HepG2 (cell line): ENCODE data around the gene PCBP1. TPM values are rescaled to one million over a fixed set of nuclear protein-coding genes. Genes with fewer than 3 reads are reported as not detected.
A peak's percentile ranks its signal among the peaks of the same experiment; 100 is the strongest.

Source experiments
- CBX2 ChIP-seq, 2 experiments: fragments of 200-600 bp in 1 of 2; sonication (generic); formaldehyde crosslinking in 1 of 2; IDR thresholded peaks; 2 replicates each; pipeline versions ENCODE4 v1.7.0 to v1.8.1; 2018 to 2022; ENCODE audit warnings: low read depth in 2 of 2, low read length in 1 of 2, mild to moderate bottlenecking in 1 of 2, missing genetic modification reagents in 1 of 2
- HNRNPH1 ChIP-seq: fragments of 200-400 bp; formaldehyde crosslinking; optimal IDR thresholded peaks from 2 replicates; pipeline ENCODE3; 2017; ENCODE audit warnings: mild to moderate bottlenecking, low read depth, low read length
- ISL2 ChIP-seq: sonication (generic); formaldehyde crosslinking; IDR thresholded peaks from 2 replicates; pipeline ENCODE4 v1.5.0; 2020; ENCODE audit warnings: missing genetic modification reagents
- NBN ChIP-seq: fragments of 450-650 bp; conservative IDR thresholded peaks from 2 replicates; pipeline ENCODE4 v1.6.1; 2017
- NFKBIZ ChIP-seq: IDR thresholded peaks from 2 replicates; pipeline ENCODE4 v1.6.1; 2018; ENCODE audit warnings: missing genetic modification reagents, missing compliant biosample characterization
- THAP11 ChIP-seq: IDR thresholded peaks from 2 replicates; pipeline ENCODE4 v1.6.1; 2016; ENCODE audit warnings: missing biosample characterization, missing genetic modification reagents
- ZNF33A ChIP-seq: sonication (generic); formaldehyde crosslinking; IDR thresholded peaks from 2 replicates; pipeline ENCODE4 v1.5.1; 2020; ENCODE audit warnings: missing genetic modification reagents, mild to moderate bottlenecking, moderate library complexity, borderline replicate concordance
- ZNF451 ChIP-seq: sonication (generic); formaldehyde crosslinking; IDR thresholded peaks from 2 replicates; pipeline ENCODE4 v1.5.0; 2020; ENCODE audit warnings: mild to moderate bottlenecking, missing genetic modification reagents
- ZNF468 ChIP-seq: sonication (generic); formaldehyde crosslinking; IDR thresholded peaks from 2 replicates; pipeline ENCODE4 v1.8.0; 2022; ENCODE audit warnings: mild to moderate bottlenecking, moderate library complexity, missing genetic modification reagents
- ZNF773 ChIP-seq: sonication (generic); formaldehyde crosslinking; IDR thresholded peaks from 2 replicates; pipeline ENCODE4 v1.4.0; 2020; ENCODE audit warnings: missing genetic modification reagents, borderline replicate concordance
- ZSCAN25 ChIP-seq: sonication (generic); formaldehyde crosslinking; IDR thresholded peaks from 2 replicates; pipeline ENCODE4 v1.8.0; 2022; ENCODE audit warnings: mild to moderate bottlenecking, missing genetic modification reagents
- polyA plus RNA-seq, 8 experiments: library from polyadenylated mRNA; depleted of rRNA in 3 of 8; stranded (reverse) in 7 of 8; unstranded in 1 of 8; fragments of >200 nt; fragmentation: Illumina TruSeq in 4 of 8; extraction: Trizol in 4 of 8; gene quantifications; 2 replicates each; pipeline versions ENCODE4 v1.2.1 to v1.2.3, GENCODE V29; 2011 to 2016; ENCODE audit warnings: low read depth in 4 of 8, missing spikeins in 1 of 8, mixed read lengths in 1 of 8; ENCODE audit not compliant: insufficient read depth in 1 of 8
- total RNA-seq, 5 experiments: library from RNA; depleted of rRNA; stranded (reverse); fragments of >200 nt; fragmentation: Illumina TruSeq; extraction: Trizol; gene quantifications; 2 replicates each; pipeline ENCODE4 v1.2.3, GENCODE V29; 2016; ENCODE audit warnings: low read depth in 1 of 5
- TF ChIP-seq, protein P1 (sequence below), 2 experiments: sonication (generic) in 1 of 2; formaldehyde crosslinking in 1 of 2; IDR thresholded peaks; 2 replicates each; pipeline versions ENCODE4 v1.4.0 to v1.6.1; 2016 to 2020; ENCODE audit warnings: borderline replicate concordance in 1 of 2, low read depth in 1 of 2, mild to moderate bottlenecking in 1 of 2, missing genetic modification reagents in 1 of 2
- TF ChIP-seq, protein P2 (sequence below): sonication (generic); formaldehyde crosslinking; IDR thresholded peaks from 2 replicates; pipeline ENCODE4 v1.9.0; 2021; ENCODE audit warnings: mild to moderate bottlenecking, missing genetic modification reagents
- TF ChIP-seq, protein P3 (sequence below): sonication (generic); formaldehyde crosslinking; IDR thresholded peaks from 2 replicates; pipeline ENCODE4 v1.8.1; 2023; ENCODE audit warnings: missing genetic modification reagents, mild to moderate bottlenecking, borderline replicate concordance
- TF ChIP-seq, protein P4 (sequence below): sonication (generic); formaldehyde crosslinking; IDR thresholded peaks from 2 replicates; pipeline ENCODE4 v1.5.1; 2020; ENCODE audit warnings: missing genetic modification reagents, mild to moderate bottlenecking, borderline replicate concordance
- TF ChIP-seq, protein P5 (sequence below): sonication (generic); formaldehyde crosslinking; IDR thresholded peaks from 2 replicates; pipeline ENCODE4 v1.5.0; 2020; ENCODE audit warnings: missing genetic modification reagents

The PCBP1 gene
- total and polyA plus RNA-seq, 2 of the 13 experiments (the other 11 are each of a cell fraction or from before 2014, with no cell fraction given) = 32.0 to 137 TPM

GRCh38 chr2:70094978-70095719, 7.9 kb downstream of the PCBP1 start (continued):
- no peak; the same call in 1 of the 2 replicates for TF ChIP-seq NFKBIZ (CRISPR knock-in tag)
- TF ChIP-seq ZNF773 (CRISPR knock-in tag) = no peak
- TF ChIP-seq HNRNPH1 = no peak
- TF ChIP-seq NBN = no peak
- TF ChIP-seq, protein P1, sequence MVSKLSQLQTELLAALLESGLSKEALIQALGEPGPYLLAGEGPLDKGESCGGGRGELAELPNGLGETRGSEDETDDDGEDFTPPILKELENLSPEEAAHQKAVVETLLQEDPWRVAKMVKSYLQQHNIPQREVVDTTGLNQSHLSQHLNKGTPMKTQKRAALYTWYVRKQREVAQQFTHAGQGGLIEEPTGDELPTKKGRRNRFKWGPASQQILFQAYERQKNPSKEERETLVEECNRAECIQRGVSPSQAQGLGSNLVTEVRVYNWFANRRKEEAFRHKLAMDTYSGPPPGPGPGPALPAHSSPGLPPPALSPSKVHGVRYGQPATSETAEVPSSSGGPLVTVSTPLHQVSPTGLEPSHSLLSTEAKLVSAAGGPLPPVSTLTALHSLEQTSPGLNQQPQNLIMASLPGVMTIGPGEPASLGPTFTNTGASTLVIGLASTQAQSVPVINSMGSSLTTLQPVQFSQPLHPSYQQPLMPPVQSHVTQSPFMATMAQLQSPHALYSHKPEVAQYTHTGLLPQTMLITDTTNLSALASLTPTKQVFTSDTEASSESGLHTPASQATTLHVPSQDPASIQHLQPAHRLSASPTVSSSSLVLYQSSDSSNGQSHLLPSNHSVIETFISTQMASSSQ (IDR thresholded peaks at IDR 0.05; ENCODE audit: low read depth) = no peak
- TF ChIP-seq, protein P1 (CRISPR knock-in tag; IDR thresholded peaks at IDR 0.05; ENCODE audit: borderline replicate concordance) = no peak; the same call in 1 of the 2 replicates
- TF ChIP-seq THAP11 (CRISPR knock-in tag) = peak; percentile 64
- TF ChIP-seq, protein P2, sequence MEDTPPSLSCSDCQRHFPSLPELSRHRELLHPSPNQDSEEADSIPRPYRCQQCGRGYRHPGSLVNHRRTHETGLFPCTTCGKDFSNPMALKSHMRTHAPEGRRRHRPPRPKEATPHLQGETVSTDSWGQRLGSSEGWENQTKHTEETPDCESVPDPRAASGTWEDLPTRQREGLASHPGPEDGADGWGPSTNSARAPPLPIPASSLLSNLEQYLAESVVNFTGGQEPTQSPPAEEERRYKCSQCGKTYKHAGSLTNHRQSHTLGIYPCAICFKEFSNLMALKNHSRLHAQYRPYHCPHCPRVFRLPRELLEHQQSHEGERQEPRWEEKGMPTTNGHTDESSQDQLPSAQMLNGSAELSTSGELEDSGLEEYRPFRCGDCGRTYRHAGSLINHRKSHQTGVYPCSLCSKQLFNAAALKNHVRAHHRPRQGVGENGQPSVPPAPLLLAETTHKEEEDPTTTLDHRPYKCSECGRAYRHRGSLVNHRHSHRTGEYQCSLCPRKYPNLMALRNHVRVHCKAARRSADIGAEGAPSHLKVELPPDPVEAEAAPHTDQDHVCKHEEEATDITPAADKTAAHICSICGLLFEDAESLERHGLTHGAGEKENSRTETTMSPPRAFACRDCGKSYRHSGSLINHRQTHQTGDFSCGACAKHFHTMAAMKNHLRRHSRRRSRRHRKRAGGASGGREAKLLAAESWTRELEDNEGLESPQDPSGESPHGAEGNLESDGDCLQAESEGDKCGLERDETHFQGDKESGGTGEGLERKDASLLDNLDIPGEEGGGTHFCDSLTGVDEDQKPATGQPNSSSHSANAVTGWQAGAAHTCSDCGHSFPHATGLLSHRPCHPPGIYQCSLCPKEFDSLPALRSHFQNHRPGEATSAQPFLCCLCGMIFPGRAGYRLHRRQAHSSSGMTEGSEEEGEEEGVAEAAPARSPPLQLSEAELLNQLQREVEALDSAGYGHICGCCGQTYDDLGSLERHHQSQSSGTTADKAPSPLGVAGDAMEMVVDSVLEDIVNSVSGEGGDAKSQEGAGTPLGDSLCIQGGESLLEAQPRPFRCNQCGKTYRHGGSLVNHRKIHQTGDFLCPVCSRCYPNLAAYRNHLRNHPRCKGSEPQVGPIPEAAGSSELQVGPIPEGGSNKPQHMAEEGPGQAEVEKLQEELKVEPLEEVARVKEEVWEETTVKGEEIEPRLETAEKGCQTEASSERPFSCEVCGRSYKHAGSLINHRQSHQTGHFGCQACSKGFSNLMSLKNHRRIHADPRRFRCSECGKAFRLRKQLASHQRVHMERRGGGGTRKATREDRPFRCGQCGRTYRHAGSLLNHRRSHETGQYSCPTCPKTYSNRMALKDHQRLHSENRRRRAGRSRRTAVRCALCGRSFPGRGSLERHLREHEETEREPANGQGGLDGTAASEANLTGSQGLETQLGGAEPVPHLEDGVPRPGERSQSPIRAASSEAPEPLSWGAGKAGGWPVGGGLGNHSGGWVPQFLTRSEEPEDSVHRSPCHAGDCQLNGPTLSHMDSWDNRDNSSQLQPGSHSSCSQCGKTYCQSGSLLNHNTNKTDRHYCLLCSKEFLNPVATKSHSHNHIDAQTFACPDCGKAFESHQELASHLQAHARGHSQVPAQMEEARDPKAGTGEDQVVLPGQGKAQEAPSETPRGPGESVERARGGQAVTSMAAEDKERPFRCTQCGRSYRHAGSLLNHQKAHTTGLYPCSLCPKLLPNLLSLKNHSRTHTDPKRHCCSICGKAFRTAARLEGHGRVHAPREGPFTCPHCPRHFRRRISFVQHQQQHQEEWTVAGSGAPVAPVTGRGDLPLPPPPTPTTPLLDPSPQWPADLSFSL (CRISPR knock-in tag) = no peak
- TF ChIP-seq ZNF451 = no peak
- TF ChIP-seq ISL2 = no peak
- TF ChIP-seq, protein P3, sequence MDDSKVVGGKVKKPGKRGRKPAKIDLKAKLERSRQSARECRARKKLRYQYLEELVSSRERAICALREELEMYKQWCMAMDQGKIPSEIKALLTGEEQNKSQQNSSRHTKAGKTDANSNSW (CRISPR knock-in tag) = no peak
- TF ChIP-seq, protein P4, sequence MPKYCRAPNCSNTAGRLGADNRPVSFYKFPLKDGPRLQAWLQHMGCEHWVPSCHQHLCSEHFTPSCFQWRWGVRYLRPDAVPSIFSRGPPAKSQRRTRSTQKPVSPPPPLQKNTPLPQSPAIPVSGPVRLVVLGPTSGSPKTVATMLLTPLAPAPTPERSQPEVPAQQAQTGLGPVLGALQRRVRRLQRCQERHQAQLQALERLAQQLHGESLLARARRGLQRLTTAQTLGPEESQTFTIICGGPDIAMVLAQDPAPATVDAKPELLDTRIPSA (CRISPR knock-in tag) = no peak
- no peak for TF ChIP-seq ZNF468 (CRISPR knock-in tag)
- no peak for TF ChIP-seq CBX2 (IDR thresholded peaks at IDR 0.05; ENCODE audit: low read depth, low read length)
- TF ChIP-seq CBX2 (CRISPR knock-in tag; IDR thresholded peaks at IDR 0.05; ENCODE audit: low read depth) = no peak
- TF ChIP-seq, protein P5, sequence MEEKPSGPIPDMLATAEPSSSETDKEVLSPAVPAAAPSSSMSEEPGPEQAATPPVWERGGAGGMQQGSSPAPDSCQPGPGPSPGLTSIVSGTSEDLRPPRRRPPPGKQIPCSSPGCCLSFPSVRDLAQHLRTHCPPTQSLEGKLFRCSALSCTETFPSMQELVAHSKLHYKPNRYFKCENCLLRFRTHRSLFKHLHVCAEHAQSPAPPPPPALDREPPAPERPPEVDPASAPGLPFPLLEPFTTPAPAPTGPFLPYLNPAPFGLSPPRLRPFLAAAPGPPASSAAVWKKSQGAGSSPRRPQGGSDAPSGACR (CRISPR knock-in tag) = no peak
- TF ChIP-seq ZNF33A (CRISPR knock-in tag) = no peak
- peak; percentile 43; the same call in 1 of the 2 replicates for TF ChIP-seq ZSCAN25 (CRISPR knock-in tag)
